ENCODE data around the gene AMTN.

The AMTN gene

GRCh38 chr4:70538869-70539268, 20.5 kb downstream of the AMTN start:
- DNase-seq (ENCODE audit: low read depth, low spot score): no peak
- TF ChIP-seq POLR2AphosphoS5 (IDR thresholded peaks at IDR 0.05; ENCODE audit: borderline replicate concordance, low read depth, low read length): no peak
- TF ChIP-seq FOXP2 (optimal IDR thresholded peaks at IDR 0.05; ENCODE audit: control extremely low read depth, extremely low read length, insufficient read depth): no peak
- no peak for TF ChIP-seq EZH2 (IDR thresholded peaks at IDR 0.05)
- Histone ChIP-seq H3K27ac (no peak overlapping the region), H3K36me3 (ENCODE audit: insufficient read depth, low read length) (no peaks in the 10 kb centered on the region), H3K9me3 (ENCODE audit: low read depth, low read length) (no peaks in the 10 kb centered on the region), H3K9ac (ENCODE audit: insufficient read length) (no peak overlapping the region), H3K4me3 (no peak overlapping the region)

- Histone ChIP-seq H3K4me3 (no peak overlapping the region), H3K9ac (ENCODE audit: insufficient read length) (no peak overlapping the region), H3K27ac (no peak overlapping the region), H3K9me3 (ENCODE audit: low read depth, low read length) (no peaks in the 10 kb centered on the region), H3K36me3 (ENCODE audit: insufficient read depth, low read length) (no peaks in the 10 kb centered on the region)
- DNase-seq (ENCODE audit: low read depth, low spot score): no peak
- TF ChIP-seq POLR2AphosphoS5 (IDR thresholded peaks at IDR 0.05; ENCODE audit: borderline replicate concordance, low read depth, low read length) (no peak), EZH2 (IDR thresholded peaks at IDR 0.05) (no peak), FOXP2 (optimal IDR thresholded peaks at IDR 0.05; ENCODE audit: control extremely low read depth, extremely low read length, insufficient read depth) (no peak)
Measured at GRCh38 chr4:70544279-70544868, 26.0 kb downstream of the AMTN start.

GRCh38 chr4:70556856-70557255, 38.5 kb downstream of the AMTN start:
- H3K27ac ChIP-seq: no peak overlapping the region
- TF ChIP-seq EZH2 (IDR thresholded peaks at IDR 0.05) (no peak), FOXP2 (optimal IDR thresholded peaks at IDR 0.05; ENCODE audit: control extremely low read depth, extremely low read length, insufficient read depth) (no peak), POLR2AphosphoS5 (IDR thresholded peaks at IDR 0.05; ENCODE audit: borderline replicate concordance, low read depth, low read length) (no peak)
- H3K36me3 ChIP-seq (ENCODE audit: insufficient read depth, low read length): no peaks in the 10 kb centered on the region
- H3K9ac ChIP-seq (ENCODE audit: insufficient read length): no peak overlapping the region
- no peak overlapping the region for H3K4me3 ChIP-seq
- H3K9me3 ChIP-seq (ENCODE audit: low read depth, low read length): no peaks in the 10 kb centered on the region
- DNase-seq (ENCODE audit: low read depth, low spot score): no peak

DNA sequence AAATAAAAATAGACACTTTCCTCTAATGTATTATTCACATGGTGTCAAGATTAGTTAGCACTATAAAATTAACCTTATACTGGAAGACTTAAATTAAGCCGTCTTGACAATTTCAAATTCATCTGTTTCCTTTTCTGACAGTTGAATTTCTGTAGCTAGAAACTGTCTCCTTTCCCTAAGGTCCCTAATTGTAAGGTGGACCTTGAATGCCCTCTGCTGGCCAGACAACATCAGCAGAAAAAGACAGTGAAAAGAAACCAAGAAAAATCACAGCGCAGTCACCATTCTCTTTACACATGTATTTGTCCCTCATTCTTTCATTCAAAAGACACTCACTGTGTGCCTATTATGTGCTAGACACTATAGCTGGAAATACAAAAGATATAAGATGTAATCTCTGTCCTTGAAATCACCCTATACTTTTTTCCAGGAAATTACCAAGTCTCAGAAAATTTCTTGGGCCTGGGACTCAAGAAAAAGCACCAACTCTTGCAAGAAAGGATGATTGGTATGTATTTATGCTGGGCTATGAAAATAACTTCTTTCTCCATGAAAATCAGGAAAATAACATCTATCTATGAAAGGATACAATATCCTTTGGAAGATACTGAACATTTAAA, 41.0 kb downstream of the AMTN start:
- Histone ChIP-seq H3K36me3 (ENCODE audit: insufficient read depth, low read length) (no peaks in the 10 kb centered on the region), H3K9ac (ENCODE audit: insufficient read length) (no peak overlapping the region), H3K4me3 (no peak overlapping the region), H3K27ac (no peak overlapping the region), H3K9me3 (ENCODE audit: low read depth, low read length) (no peaks in the 10 kb centered on the region)
- DNase-seq (ENCODE audit: low read depth, low spot score): peak; percentile 22
- no peak for TF ChIP-seq FOXP2 (optimal IDR thresholded peaks at IDR 0.05; ENCODE audit: control extremely low read depth, extremely low read length, insufficient read depth)
- no peak for TF ChIP-seq EZH2 (IDR thresholded peaks at IDR 0.05)
- TF ChIP-seq POLR2AphosphoS5 (IDR thresholded peaks at IDR 0.05; ENCODE audit: borderline replicate concordance, low read depth, low read length): no peak

DNA sequence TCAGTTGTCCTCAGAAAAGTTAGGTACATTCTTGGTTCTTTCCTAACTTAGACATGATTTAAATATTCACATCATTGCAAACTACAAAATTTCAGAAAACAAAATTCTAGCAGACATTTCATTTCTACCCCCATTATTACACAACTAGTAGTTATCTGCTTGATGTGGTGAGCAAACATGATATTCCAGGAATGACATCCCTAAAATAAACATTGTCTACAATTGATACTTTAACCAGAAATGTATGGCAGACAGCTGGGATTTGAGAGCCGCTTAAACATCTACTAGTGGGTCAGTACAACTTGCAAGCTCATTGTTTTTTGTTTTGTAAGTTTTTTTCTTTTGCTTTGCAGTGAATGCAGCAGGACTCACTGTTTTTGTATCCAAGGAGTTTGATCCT, 41.6 kb downstream of the AMTN start:
- no peak for TF ChIP-seq FOXP2 (optimal IDR thresholded peaks at IDR 0.05; ENCODE audit: control extremely low read depth, extremely low read length, insufficient read depth)
- no peak for TF ChIP-seq POLR2AphosphoS5 (IDR thresholded peaks at IDR 0.05; ENCODE audit: borderline replicate concordance, low read depth, low read length)
- TF ChIP-seq EZH2 (IDR thresholded peaks at IDR 0.05): no peak

DNA sequence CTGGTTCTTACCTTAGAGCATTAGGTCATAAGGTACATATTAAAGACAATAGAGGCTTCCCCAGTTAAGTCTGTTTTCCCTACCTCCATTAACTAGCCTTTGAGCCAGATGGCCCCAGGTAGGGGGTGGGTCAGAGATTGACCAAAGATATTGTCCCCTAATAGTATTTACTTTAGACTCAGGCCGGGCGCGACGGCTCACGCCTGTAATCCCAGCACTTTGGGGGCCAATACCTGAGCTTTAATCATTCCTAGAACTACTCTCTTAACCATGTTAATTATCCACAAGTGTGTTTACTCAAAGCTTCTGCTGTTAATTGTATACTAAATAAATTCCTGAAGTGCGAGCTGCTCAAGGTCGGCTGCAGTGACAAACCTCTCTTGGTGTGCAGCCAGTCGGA, 45.7 kb downstream of the AMTN start:
- no peak overlapping the region for H3K4me3 ChIP-seq
- TF ChIP-seq EZH2 (IDR thresholded peaks at IDR 0.05): no peak
- no peak for TF ChIP-seq POLR2AphosphoS5 (IDR thresholded peaks at IDR 0.05; ENCODE audit: borderline replicate concordance, low read depth, low read length)
- no peak for TF ChIP-seq FOXP2 (optimal IDR thresholded peaks at IDR 0.05; ENCODE audit: control extremely low read depth, extremely low read length, insufficient read depth)
- no peak overlapping the region for H3K9ac ChIP-seq (ENCODE audit: insufficient read length)
- no peak for DNase-seq (ENCODE audit: low read depth, low spot score)
- no peaks in the 10 kb centered on the region for H3K36me3 ChIP-seq (ENCODE audit: insufficient read depth, low read length)
- H3K27ac ChIP-seq: no peak overlapping the region
- no peaks in the 10 kb centered on the region for H3K9me3 ChIP-seq (ENCODE audit: low read depth, low read length)

More for the DNA sequence above, 41.6 kb downstream of the AMTN start:
- Histone ChIP-seq H3K9ac (ENCODE audit: insufficient read length) (no peak overlapping the region), H3K36me3 (ENCODE audit: insufficient read depth, low read length) (no peaks in the 10 kb centered on the region), H3K27ac (no peak overlapping the region), H3K4me3 (no peak overlapping the region), H3K9me3 (ENCODE audit: low read depth, low read length) (no peaks in the 10 kb centered on the region)
- no peak for DNase-seq (ENCODE audit: low read depth, low spot score)

- DNase-seq (ENCODE audit: low read depth, low spot score): no peak
- Histone ChIP-seq H3K36me3 (ENCODE audit: insufficient read depth, low read length) (no peaks in the 10 kb centered on the region), H3K4me3 (no peak overlapping the region), H3K9me3 (ENCODE audit: low read depth, low read length) (no peaks in the 10 kb centered on the region), H3K9ac (ENCODE audit: insufficient read length) (no peak overlapping the region), H3K27ac (no peak overlapping the region)
- TF ChIP-seq EZH2 (IDR thresholded peaks at IDR 0.05) (no peak), FOXP2 (optimal IDR thresholded peaks at IDR 0.05; ENCODE audit: control extremely low read depth, extremely low read length, insufficient read depth) (no peak), POLR2AphosphoS5 (IDR thresholded peaks at IDR 0.05; ENCODE audit: borderline replicate concordance, low read depth, low read length) (no peak)
Measured at GRCh38 chr4:70570796-70571195, 52.4 kb downstream of the AMTN start.

DNA sequence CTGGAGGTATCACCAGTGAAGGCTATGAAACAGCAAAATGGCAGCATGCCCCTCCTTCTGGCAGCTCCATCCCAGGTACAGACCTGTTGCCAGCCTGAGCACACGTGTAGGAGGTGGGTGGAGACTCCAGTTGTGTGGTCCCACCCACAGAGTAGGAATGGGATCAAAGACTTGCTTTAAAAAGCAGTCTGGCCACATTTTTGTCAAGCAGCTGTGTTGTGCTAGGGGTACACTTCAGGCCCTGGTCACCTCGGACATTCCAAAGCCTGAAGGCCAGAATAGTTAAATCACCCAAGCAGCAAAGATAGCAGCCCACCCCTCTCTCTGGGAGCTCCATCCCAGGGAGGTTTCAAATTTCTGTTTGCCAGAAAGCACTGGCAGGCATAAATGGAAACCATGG, 53.4 kb downstream of the AMTN start:
- Histone ChIP-seq H3K9me3 (ENCODE audit: low read depth, low read length) (no peaks in the 10 kb centered on the region), H3K4me3 (no peak overlapping the region), H3K36me3 (ENCODE audit: insufficient read depth, low read length) (no peaks in the 10 kb centered on the region), H3K27ac (no peak overlapping the region), H3K9ac (ENCODE audit: insufficient read length) (no peak overlapping the region)
- TF ChIP-seq EZH2 (IDR thresholded peaks at IDR 0.05) (no peak), FOXP2 (optimal IDR thresholded peaks at IDR 0.05; ENCODE audit: control extremely low read depth, extremely low read length, insufficient read depth) (no peak), POLR2AphosphoS5 (IDR thresholded peaks at IDR 0.05; ENCODE audit: borderline replicate concordance, low read depth, low read length) (no peak)
- no peak for DNase-seq (ENCODE audit: low read depth, low spot score)
